B cell (primary cell): ENCODE measurements around the gene HSD11B2.

Experiments used
- CTCF ChIP-seq: fragments of 200-600 bp; IDR thresholded peaks from one replicate; pipeline ENCODE4 v1.8.0; 2022; ENCODE audit warnings: antibody characterized with exemption, mild to moderate bottlenecking
- EZH2 ChIP-seq: IDR thresholded peaks from 2 replicates; pipeline ENCODE4 v1.6.1; 2012; ENCODE audit warnings: borderline replicate concordance, low read depth, mild to moderate bottlenecking, moderate library complexity, low read length; ENCODE audit not compliant: insufficient read depth, poor library complexity, severe bottlenecking

- TF ChIP-seq EZH2 (no peak), CTCF (no peak)
Observed at GRCh38 chr16:67406111-67406971, 24.6 kb upstream of the HSD11B2 start.
